Measurements from ENCODE around the gene MSANTD2.

DNA sequence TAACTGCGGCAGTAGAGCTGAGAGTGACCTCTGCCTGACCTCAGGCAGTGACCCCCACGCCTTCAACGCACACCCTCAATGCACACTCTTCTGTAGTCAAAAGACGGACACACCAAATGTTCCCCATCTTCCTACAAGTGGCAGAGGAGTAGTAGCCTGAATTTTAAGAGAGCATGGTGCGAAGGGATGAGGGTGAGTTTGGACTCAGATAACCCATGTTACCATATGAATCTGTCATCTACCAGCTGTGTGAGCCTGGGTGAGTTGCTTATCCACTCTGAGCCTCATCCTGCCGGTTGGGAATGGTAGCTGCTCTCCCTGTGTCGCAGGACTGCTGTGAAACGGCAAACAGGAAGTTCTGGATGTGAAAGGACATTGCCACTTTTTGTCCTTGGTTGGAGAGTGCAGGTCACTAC, 44.5 kb upstream of the MSANTD2 start:
- TF ChIP-seq GATA2 (IDR thresholded peaks at IDR 0.05; ENCODE audit: low read depth, low read length) (no peak), GATA3 (IDR thresholded peaks at IDR 0.05; ENCODE audit: low read depth, low read length) (no peak)

All from SH-SY5Y (cell line).